Activated T-cell treated with anti-CD3 and anti-CD28 coated beads, Interleukin-2, amount 50 U/mL, for 48 hours (primary cell): Measurements from ENCODE around the gene CPSF6.
"Not testable (repeated sequence)": the region's sequence is repeated elsewhere in the genome, so short reads cannot be mapped to it uniquely, and the experiment has no call there.

ENCODE experiments used
- DNase-seq, 2 experiments: peaks; one replicate each; pipeline ENCODE4 v3.0.0-alpha.2; 2020

The CPSF6 gene, protein sequence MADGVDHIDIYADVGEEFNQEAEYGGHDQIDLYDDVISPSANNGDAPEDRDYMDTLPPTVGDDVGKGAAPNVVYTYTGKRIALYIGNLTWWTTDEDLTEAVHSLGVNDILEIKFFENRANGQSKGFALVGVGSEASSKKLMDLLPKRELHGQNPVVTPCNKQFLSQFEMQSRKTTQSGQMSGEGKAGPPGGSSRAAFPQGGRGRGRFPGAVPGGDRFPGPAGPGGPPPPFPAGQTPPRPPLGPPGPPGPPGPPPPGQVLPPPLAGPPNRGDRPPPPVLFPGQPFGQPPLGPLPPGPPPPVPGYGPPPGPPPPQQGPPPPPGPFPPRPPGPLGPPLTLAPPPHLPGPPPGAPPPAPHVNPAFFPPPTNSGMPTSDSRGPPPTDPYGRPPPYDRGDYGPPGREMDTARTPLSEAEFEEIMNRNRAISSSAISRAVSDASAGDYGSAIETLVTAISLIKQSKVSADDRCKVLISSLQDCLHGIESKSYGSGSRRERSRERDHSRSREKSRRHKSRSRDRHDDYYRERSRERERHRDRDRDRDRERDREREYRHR

DNA sequence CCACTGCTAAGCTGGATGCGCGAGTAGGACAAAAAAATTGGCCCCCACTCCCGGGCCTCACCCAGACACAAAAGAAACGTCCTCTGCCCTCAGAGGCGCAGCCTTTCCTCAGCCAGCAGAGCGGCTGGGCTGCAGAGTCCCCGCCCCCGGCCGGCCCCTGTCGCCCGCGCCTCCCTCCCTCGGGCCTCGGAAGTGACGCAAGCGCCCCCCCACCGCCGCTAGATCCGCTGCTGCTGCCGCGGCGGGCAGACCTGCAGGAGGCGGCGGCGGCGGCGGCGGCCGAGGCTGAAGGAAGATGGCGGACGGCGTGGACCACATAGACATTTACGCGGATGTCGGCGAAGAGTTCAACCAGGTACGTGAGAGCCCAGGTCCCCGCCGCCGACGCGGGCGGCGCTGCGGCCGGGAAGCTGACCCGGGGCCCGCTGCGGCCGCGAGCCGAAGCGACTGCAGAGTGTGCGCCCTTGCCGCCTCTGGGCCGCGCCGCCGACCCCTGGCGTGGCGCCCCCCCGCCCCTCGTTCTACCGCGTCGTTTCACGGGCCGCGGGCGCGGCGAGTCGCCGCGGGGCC is at the start of gene CPSF6:
Gene CPSF6, plus strand, starts transcription at position 218 of the 570 bp plus-strand sequence. Its CDS starts 78 bp downstream, at position 296.
- peak; percentile 94 to 97 for DNase-seq

DNA sequence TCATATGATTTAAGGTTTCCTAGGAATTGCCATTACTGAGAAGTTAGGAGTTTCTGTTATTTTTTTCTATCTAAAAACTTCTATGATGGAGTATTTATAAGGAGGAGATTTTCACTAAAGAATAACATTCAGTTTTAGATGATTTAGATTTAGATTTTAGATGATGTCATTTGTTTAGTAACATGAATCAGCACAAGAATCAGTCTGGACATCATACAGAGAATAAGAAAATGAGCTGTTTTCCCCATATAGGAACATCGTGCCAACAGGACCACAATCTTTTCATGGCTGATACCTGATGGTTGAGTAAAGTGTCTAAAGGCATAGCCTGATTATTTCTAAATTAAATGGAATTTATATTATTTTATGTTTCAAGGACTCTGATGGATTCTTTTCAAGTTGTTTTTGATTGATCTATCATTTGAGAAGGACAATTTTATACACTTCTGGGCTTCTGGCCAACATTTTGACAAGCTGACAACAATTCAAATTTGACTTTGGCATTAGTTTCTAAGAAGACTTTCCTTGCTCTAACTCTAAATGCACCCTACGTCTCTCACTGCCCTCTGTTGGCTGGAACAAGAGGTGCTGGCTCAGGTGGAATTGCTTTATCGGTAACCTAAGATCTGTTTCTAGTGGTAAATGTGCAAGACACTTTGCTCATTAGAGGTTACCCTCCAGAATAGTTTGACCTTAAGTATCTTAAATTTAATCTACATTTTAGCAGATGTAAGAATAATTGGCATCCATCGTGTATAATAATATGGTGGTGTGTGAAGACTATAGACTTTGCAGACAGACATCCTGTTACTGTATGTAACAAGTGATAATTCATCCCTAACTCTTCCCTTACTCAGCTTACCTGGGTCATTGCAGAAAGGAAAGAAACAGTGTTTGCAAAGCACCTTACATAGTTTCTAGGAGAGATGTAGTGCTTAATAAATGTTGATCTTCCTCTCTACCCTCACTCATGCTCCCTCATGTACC is 42.8 kb upstream of the CPSF6 start:
- DNase-seq = no peak

DNA sequence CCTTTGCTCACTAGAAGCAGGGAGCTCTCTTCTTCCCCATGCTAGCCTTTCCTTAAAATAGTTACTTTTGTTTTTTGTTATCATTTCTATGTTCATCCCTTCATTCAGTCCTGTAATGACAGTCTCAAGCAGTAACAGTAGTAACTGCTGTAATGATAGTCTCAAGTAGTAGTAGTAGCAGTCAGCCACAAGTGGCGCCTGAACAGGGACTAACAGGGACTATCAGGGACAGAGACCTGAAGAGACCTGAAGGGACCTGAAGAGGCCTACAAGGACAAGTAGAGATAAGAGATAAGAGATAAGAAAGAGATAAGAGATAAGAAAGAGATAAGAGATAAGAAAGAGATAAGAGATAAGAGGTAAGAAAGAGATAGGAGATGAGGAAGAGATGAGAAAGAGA is 39.4 kb upstream of the CPSF6 start:
- DNase-seq = not testable (repeated sequence)

DNA sequence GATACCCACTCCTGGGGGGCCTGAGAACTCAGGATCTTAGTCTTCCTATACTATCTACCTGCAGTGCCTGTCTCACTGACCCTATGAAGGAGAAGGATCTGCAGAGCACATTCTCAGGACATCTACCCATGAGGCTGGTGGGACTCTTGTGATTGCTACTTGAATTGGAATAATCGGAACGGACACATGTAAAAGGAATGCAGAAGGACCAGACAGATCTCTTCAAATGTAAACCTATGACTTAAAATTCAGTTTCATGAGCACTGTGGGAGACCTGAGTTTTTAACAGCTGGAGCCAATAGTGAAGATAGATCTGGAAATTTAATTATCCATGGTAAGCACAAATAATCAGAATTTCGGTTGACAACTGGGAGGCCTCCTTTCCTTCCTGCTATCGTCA is 35.2 kb upstream of the CPSF6 start:
- DNase-seq = no peak

DNA sequence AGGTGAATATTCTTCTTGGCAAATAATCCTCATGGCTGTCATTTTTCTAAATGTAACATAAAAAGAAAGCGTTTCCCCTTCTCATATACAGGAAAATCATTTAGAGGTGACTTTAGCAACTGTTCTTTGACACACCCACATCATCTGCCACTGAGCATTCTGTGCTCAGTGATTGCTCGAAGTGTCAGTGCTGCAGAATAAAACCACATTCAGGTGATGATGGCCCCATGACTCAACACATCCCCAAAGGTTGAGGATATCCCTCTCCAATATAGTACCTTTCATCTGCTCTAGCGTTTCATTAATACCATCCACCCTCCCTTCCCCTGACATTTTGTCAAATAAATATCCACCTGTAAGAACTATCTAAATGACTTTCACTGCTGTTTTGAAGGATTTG is 28.7 kb upstream of the CPSF6 start:
- DNase-seq = no peak

DNA sequence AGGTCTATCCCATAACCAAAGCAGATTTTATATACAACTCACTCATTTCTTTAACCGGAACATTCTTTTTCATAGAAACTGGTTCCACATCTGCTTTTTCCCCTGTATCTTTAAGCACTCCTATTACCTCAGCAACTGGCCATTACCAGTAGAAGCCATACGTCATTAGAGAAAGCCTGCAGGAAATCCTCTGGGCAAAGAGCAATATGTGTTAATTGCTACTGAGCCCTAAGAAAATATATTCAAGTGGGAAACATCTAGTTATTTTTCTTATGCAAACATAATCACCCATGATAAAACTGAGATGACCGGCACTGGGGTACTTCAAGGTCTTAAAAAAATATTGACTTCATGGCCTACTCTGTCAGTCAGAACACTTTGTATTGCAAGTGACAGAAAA is 28.2 kb upstream of the CPSF6 start:
- DNase-seq = no peak

DNA sequence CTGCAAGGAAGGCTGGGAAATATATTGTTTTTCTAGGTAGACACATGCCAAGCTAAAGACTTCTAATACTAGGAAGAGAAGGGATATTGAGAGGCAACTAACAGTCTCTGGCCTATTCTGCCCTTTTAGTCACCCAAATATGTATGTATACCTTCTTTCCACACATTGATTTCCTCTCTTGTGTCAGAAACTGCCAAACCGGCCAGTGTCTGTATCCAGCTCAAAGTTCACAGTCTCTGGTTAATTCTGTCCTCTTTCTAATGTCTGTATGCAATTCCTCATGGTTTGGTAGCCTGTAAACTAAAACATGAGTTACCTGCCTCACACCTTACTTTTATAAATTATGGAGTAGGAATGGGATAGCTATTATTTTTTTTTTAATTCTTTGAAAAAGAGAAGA is 25.2 kb upstream of the CPSF6 start:
- no peak for DNase-seq

DNA sequence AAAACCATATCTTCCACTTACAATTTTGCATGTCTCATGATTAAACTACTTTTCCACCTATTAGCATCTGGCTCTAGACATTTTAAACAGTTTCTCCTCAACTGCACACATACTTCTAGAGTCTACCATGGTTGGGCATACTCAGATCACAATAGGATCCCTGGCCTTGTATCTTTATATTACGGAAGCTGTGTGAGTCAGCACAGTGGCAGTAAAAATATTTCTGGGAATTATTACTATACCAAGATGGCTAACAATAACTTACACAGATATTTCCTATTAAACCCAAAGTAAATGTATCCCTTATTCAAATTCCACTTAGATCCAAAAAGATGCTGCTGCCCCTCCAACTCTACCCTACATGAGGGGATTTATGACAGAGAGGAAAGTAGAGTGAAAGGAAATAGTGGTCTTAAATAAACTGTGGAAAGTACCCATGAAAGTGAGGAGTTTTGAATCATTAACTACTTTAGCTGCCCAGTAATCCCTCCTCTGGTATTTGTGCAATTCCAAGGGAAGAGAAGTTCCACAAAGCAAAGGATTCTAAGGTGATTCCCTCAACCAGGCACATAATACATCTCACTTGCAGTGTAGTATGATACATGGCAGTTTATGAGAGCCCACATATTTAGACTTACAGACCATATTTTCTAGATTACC is 14.0 kb upstream of the CPSF6 start:
- DNase-seq = no peak

DNA sequence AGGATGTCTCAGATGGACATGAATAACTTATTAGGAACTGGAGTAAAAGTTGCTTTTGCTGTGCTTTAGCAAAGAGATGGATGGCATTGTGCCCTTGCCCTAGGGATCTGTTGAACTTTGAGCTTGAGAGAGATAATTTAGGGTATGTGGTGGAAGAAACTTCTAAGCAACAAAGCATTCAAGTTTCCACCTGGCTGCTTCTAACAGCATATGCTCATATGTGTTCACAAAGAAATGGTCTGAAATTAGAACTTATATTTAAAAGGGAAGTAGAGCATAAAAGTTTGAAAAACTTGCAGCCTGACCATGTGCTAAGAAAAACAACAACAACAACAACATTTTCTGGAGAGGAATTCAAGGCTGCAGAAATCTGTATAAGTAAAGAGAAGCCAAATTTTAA is 7.9 kb upstream of the CPSF6 start:
- DNase-seq = no peak

DNA sequence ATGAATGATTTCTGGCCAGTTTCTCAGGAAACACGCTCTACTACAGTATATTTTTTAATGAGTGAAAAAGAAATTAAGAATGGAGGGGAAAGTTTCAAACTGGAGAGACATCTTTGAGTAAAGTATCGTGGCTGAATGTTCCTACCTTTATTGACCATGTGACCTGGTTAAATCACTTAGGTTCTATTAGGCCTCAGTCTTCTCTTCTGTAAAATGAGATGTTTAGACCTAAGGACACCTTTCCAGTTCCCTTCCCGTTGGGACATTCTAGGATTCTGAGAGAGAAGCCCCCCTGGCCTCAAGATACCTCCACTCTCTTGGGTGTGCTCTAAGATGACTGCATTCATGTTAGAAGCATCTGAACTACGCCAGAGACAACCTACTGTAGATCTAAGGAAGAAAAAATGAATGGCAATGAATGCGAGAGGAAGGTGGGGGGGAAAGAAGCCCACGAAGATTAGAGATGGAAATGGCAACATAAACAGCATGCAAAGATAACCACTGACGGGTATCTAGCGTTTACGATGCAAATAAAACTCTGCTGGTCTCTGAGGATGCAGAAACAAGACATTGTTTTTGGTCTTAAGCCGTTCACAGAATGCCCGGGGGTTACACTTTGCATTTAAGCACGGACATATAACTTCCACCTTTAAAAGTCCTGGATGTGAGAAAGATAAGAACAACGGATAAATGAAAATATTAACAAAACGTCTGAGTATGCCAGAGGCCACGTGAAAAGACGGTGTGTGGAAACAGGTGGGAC is 599 bp upstream of the CPSF6 start:
- DNase-seq = no peak

DNA sequence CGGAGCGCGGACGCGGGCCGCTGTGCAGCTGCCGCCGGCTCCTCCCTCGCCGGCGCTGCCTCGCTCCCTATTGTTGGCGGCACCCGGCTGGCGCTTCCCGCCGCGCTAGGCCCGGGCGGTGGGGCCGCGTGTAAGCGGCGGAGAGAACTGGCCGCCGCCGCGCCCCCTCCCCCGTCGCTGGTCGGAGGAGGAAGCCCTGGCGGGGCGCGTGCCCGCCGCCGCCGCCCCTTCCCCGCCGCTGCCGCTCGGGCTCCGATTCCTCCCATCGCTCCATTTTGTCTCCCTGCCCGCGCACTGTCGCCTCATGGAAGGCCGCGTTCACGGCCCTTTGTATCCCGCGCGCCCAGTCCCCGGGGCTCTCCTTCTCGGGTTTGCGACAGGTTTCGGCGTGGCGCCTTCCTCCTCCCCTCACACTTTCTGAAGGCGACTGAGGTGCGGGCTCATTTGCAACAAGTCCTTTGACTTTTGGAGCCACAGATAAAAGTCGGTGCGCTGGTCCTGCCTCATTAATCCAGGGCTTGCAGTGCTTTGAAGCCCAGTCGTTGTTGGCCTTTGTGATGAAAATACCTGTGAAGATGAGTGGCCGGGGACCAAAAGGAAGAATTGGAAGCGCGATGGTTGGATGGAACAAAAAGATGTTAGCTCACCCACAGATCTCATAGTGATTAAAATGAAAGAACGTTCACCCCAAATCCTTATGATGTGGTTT is 707 bp downstream of the CPSF6 start:
- DNase-seq = peak; percentile 67 to 68

DNA sequence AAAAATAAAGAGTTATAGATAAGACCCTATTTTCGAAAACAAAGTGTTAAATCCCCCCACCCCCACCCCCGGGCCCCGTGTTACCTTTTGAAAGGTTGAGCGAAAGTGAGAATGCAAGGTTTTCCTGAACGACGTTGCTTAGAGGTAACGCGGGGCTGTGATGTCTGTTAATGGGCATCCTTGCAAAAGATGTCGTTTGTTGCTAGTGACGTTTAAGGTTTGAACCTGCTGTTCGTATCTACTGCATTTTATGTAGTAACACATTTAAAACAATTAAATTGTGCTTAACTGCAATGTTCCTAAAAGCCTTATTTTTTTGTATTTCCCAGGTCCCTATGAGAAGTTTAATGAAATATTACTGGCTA is 1.2 kb downstream of the CPSF6 start:
- DNase-seq = peak; percentile 41 to 44

DNA sequence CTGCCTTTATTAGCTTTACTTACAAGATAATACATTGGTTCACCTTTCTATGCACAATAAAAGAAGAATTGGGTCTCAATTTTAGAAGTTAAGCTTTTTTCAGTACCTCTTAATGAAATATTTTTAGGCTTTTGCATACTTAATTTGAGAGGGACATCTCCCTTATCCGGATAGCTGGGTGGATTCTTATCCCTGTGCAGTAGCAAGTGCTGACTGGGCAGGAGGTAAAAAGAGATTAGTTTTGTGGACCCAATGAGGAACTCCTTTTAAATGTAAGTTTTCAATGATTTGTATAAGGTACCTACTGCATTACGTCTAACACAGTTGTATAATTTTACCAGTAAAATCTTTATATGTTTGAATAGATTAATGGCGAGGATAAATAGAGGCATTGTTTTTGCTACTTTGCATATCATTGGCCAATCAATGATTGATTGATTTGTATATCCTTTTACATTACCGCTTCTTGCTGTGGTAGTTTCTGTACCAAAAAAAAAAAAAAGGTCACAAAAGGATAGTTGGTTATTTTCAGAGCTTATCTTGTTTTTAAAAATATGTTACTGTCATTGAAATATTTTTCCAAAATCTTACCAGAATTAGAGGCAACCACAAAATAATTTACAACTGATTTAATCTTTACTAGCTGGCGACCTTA is 2.2 kb downstream of the CPSF6 start:
- no peak for DNase-seq

DNA sequence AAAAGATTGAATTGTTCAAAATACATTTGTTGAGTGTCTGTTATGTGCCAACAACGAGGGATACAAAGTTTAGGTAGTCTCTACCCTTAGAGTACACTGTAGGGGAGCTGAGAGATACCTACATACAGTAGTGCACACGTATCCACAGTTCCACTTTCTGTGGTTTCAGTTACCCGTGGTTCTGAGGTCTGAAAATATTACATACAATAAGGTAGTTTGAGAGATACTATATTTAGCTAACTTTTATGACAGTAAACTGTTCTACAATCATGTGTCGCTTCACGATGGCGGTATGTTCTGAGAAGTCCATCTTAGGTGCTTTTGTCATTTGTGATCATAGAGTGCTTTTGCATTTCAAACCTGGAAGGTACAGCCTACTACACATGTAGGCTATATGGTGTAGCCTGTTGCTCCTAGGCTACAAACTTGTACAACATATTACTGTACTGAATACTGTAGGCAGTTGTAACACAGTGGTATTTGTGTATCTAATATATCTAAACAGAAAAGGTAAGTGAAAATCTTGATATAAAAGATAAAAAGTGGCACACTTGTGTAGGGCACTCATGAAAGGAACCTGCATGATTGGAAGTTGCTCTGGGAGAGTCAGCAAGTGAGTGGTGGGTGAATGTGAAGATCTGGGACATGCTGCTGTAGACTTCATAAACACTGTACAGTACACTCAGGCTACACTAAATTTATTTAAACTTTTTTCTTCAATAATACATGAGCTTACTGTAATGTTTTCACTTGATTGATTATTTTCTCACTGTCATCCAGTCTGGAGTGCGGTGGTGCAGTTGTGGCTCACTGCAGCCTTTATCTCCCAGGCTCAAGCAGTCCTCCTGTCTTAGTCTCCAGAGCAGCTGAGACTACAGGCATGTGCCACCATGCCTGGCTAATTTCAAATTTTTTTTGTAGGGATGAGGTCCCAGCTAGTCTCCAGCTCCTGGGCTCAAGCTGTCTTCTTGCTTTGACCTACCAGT is 4.0 kb downstream of the CPSF6 start:
- no peak for DNase-seq

DNA sequence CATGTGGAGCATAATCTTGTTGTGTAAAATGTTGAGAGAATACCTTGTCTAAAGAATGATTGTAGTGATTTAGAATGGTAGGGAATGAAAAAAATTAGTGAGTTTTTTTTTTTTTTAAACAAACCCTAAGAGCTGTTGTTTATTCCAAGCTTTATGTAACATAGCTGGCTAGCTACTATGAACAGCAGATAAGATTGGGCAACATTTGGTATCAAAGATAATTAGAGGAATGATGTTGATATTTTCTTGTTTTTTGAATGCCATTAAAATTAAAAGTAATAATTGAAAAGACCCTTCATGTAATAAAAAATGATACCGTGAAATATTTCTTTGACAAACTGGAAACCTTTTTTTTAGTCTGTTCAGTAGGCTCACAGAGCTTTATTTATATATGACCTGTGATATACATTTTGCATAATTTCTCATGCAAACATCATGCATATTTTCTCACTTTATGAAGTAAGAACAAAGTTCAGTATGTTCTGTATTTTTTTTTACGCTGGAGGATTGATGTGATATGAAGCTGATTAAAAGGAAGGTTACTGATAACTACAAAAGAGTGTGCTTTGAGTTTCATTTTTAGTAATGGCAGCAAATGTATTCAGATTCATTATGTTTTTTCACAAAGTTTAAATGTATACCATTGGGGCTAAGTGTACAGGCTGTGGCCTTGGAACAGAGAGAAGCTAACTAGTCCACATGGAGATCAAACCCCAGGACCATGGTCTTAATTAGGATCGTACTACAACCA is 8.1 kb downstream of the CPSF6 start:
- DNase-seq = no peak

DNA sequence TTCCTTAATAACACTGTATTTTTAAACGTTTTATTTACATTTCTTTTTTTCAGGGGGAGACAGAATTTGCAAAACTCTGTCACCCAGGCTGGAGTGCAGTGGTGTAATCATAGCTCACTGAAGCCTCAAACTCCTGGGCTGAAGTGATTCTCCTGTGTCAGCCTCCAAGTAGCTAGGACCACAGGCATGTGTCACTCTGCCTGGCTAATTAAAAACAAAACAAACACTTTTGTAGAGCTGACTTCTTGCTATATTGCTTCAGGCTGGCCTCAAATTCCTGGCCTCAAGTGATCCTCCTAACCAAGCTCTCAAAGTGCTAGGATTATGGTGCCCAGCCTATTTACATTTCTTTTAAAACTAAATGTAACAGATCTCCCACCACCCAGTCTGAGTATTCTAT is 12.7 kb downstream of the CPSF6 start:
- no peak for DNase-seq

DNA sequence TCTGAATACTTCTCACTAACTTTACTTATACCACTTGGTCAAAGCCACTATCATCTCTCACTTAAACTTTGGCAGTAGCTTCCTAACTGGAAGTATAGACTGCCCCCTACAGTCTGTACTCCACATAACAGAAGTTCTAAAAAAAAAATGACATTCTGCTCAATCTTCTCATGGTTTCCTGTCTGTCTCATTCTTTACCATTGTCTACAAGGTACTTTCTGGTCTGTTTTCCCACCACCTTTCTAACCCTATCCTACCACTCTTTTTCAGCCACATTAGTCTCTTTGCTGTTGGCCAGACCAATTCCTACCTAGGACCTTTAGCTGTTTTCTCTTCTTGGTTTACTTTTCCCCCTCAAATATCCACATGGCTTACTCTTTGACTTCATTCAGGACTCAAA is 14.7 kb downstream of the CPSF6 start:
- no peak for DNase-seq

DNA sequence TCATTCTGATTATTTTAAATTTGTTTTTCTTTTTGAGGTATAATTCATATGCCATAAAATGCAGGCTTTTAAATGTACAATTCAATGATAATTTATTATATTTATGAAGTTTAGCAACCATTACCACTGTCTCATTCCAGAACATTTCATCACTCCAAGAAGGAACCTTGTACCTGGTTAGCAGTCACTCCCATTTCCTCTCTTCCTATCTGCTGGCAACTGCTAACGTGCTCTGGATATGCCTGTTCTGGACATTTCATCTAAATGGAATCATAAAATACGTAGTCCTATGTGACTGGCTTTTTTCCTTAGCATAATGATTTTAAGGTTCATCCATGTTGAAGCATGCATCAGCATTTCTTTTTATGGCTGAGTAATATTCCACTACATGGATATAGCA is 15.5 kb downstream of the CPSF6 start:
- no peak for DNase-seq

DNA sequence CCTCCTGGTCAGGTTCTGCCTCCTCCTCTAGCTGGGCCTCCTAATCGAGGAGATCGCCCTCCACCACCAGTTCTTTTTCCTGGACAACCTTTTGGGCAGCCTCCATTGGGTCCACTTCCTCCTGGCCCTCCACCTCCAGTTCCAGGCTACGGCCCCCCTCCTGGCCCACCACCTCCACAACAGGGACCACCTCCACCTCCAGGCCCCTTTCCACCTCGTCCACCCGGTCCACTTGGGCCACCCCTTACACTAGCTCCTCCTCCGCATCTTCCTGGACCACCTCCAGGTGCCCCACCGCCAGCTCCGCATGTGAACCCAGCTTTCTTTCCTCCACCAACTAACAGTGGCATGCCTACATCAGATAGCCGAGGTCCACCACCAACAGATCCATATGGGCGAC is 19.3 kb downstream of the CPSF6 start:
- no peak for DNase-seq
